Measurements from ENCODE around the gene KLHL18. TPM values are rescaled to one million over a fixed set of nuclear protein-coding genes. Genes with fewer than 3 reads are reported as not detected.
"Not testable (repeated sequence)": the region's sequence is repeated elsewhere in the genome, so short reads cannot be mapped to it uniquely, and the experiment has no call there.

The KLHL18 gene
- total and polyA plus RNA-seq, 2 of the 4 experiments (the other 2 are of a cell fraction): 29.1 to 76.2 TPM

- H4K20me1 ChIP-seq (ENCODE audit: insufficient read depth, low read length); H3K23ac ChIP-seq (ENCODE audit: low read depth, low read length); H3K27ac ChIP-seq (ENCODE audit: insufficient read depth, low read length); H3K14ac ChIP-seq (replicated peaks; ENCODE audit: low read depth, low read length); H2BK20ac ChIP-seq (ENCODE audit: low read depth, low read length); H4K5ac ChIP-seq (ENCODE audit: low read depth, low read length); POLR2A ChIA-PET (ENCODE audit: unreplicated experiment); DNase-seq; H3K9ac ChIP-seq (ENCODE audit: low read depth, low read length); H3K9me3 ChIP-seq (ENCODE audit: control insufficient read depth, insufficient read depth, low read length); H2AK5ac ChIP-seq (ENCODE audit: low read depth, low read length); H4K8ac ChIP-seq (ENCODE audit: low read depth in 2 of 2, low read length in 2 of 2); H3K4me3 ChIP-seq (ENCODE audit: insufficient read depth, low read depth, low read length); H3K56ac ChIP-seq (ENCODE audit: extremely low read depth, insufficient read depth, low read length); dilution Hi-C loops (cut with HindIII; ENCODE audit: low sequenced_read_pairs, unreplicated experiment); H2AFZ ChIP-seq (replicated peaks; ENCODE audit: low read length, poor library complexity); H3K4me1 ChIP-seq (ENCODE audit: control insufficient read depth, insufficient read depth, low read length); H3K18ac ChIP-seq (ENCODE audit: low read depth, low read length); H3K4ac ChIP-seq (ENCODE audit: low read depth, low read length); H3K79me1 ChIP-seq (ENCODE audit: low read depth in 1 of 2, low read length in 2 of 2); H3K9me1 ChIP-seq (ENCODE audit: insufficient read depth, low read length); H2BK5ac ChIP-seq (ENCODE audit: low read depth, low read length, poor library complexity, severe bottlenecking); BruUV-seq (replicated peaks); H2BK120ac ChIP-seq (ENCODE audit: low read depth, low read length); ATAC-seq (ENCODE audit: low read depth); H3K4me2 ChIP-seq (ENCODE audit: low read depth, low read length); H3K27me3 ChIP-seq (ENCODE audit: control insufficient read depth, insufficient read depth, low read length); H2BK15ac ChIP-seq (ENCODE audit: low read depth, low read length); H3K36me3 ChIP-seq (ENCODE audit: control insufficient read depth, insufficient read depth, low read length); intact Hi-C loops (cut with micrococcal nuclease); H2AK9ac ChIP-seq (replicated peaks; ENCODE audit: low read depth, low read length, poor library complexity); in situ Hi-C loops (cut with MboI; ENCODE audit: low sequenced_read_pairs); H4K91ac ChIP-seq (ENCODE audit: insufficient read depth, low read depth, low read length): not testable (repeated sequence)
- WGBS, 2 experiments (ENCODE audit: extremely low coverage in 2 of 2, insufficient read length in 1 of 2): 83% methylated on average over 1 of the region's 3 CpGs; no CpG with 5 or more reads in 1 of the 2 experiments
- CTCF ChIA-PET: interaction anchor here (1.2 kb wide), 1 partner anchor 73 kb away, joined by 4 read pairs; no protein-coding TSS in a partner anchor
These were observed 31.7 kb upstream of the KLHL18 start for GRCh38 chr3:47251085-47251484.

Data from IMR-90 (cell line).